Endothelial cell of umbilical vein (primary cell): Measurements from ENCODE around the gene NOP16. TPM values are rescaled to one million over a fixed set of nuclear protein-coding genes. Genes with fewer than 3 reads are reported as not detected.

Experiments used
- BruUV-seq: library from RNA; stranded (reverse); fragments of 400-500 nt; replicated peaks from 2 replicates; lab custom pipeline; 2021; lab: Mats Ljungman, UMichigan
- CTCF ChIA-PET: fragments of 300-600, 350-600 bp; sonication (Branson Sonifier 250); formaldehyde crosslinking; loops from one replicate; lab custom pipeline; 2021; ENCODE audit warnings: antibody characterized with exemption, inconsistent platforms; lab: Charles Lee
- POLR2A ChIA-PET: fragments of 300-600, 350-600 bp; sonication (Branson Sonifier 250); formaldehyde crosslinking; loops from one replicate; lab custom pipeline; 2021; ENCODE audit warnings: antibody characterized with exemption, inconsistent platforms; lab: Charles Lee
- DNase-seq: peaks from one replicate; pipeline ENCODE4 v3.0.0-alpha.2; 2011; ENCODE audit warnings: low read depth, low spot score
- FAIRE-seq: peaks from 2 replicates; lab custom pipeline; 2011; peaks lifted over from hg19 to GRCh38; lab: Jason Lieb, UNC
- H2AFZ ChIP-seq: 2 replicates; pipeline ENCODE4 v1.6.0; 2012; ENCODE audit warnings: low read depth, low read length, control low read depth, inconsistent platforms
- H3K27ac ChIP-seq: 2 replicates; pipeline ENCODE4 v1.5.1; 2011; ENCODE audit warnings: low read depth, mild to moderate bottlenecking, control low read depth, low read length, moderate library complexity; ENCODE audit not compliant: insufficient read depth
- H3K27me3 ChIP-seq, 2 experiments: 2 replicates each; pipeline versions ENCODE4 v1.6.0 to v1.6.1; 2011; ENCODE audit warnings: low read length in 2 of 2, mixed read lengths in 1 of 2; ENCODE audit not compliant: control insufficient read depth in 2 of 2, insufficient read depth in 2 of 2
- H3K36me3 ChIP-seq, 2 experiments: 2 replicates in 1 of 2; 3 replicates in 1 of 2; pipeline ENCODE4 v1.5.1; 2011; ENCODE audit warnings: low read length in 2 of 2, mild to moderate bottlenecking in 1 of 2, moderate library complexity in 1 of 2; ENCODE audit not compliant: control insufficient read depth in 2 of 2, insufficient read depth in 2 of 2; ENCODE audit errors: extremely low read depth in 1 of 2
- H3K4me1 ChIP-seq: 3 replicates; pipeline ENCODE4 v1.5.1; 2011; ENCODE audit warnings: mild to moderate bottlenecking, low read length; ENCODE audit not compliant: control insufficient read depth, insufficient read depth; ENCODE audit errors: extremely low read depth
- H3K4me2 ChIP-seq: 2 replicates; pipeline ENCODE4 v1.6.1; 2011; ENCODE audit warnings: low read length, control low read depth, mixed read lengths; ENCODE audit not compliant: insufficient read depth
- H3K4me3 ChIP-seq, 3 experiments: fragments of 200-600 bp in 1 of 3; sonication (generic), shearing (Covaris generic) in 1 of 3; replicated peaks in 1 of 3; 2 replicates each; pipeline ENCODE4 v1.5.1; 2011 to 2016; ENCODE audit warnings: control low read depth in 3 of 3, low read length in 3 of 3, mild to moderate bottlenecking in 2 of 3, inconsistent platforms in 1 of 3, low read depth in 1 of 3, moderate library complexity in 1 of 3; ENCODE audit not compliant: insufficient read depth in 1 of 3
- H3K79me2 ChIP-seq: 2 replicates; pipeline ENCODE4 v1.6.0; 2012; ENCODE audit warnings: low read length, inconsistent platforms; ENCODE audit not compliant: control insufficient read depth, insufficient read depth
- H3K9ac ChIP-seq: replicated peaks from 2 replicates; pipeline ENCODE3; 2011; ENCODE audit warnings: low read length, control low read depth; ENCODE audit not compliant: insufficient read depth; ENCODE audit errors: extremely low read depth
- H3K9me1 ChIP-seq: replicated peaks from 3 replicates; pipeline ENCODE4 v1.6.0; 2011; ENCODE audit warnings: mild to moderate bottlenecking, low read length; ENCODE audit not compliant: control insufficient read depth, insufficient read depth; ENCODE audit errors: extremely low read depth
- H3K9me3 ChIP-seq: replicated peaks from 2 replicates; pipeline ENCODE4 v1.5.1; 2012; ENCODE audit warnings: low read length, inconsistent platforms; ENCODE audit not compliant: control insufficient read depth, insufficient read depth
- H4K20me1 ChIP-seq: replicated peaks from 2 replicates; pipeline ENCODE3; 2011; ENCODE audit warnings: mild to moderate bottlenecking, low read length; ENCODE audit not compliant: control insufficient read depth, insufficient read depth; ENCODE audit errors: extremely low read depth
- EZH2 ChIP-seq: IDR thresholded peaks from 2 replicates; pipeline ENCODE4 v1.6.1; 2012; ENCODE audit warnings: borderline replicate concordance, low read depth, mild to moderate bottlenecking, moderate library complexity, low read length, inconsistent platforms; ENCODE audit not compliant: severe bottlenecking
- FOS ChIP-seq: IDR thresholded peaks from 2 replicates; pipeline ENCODE4 v1.6.1; 2011; ENCODE audit warnings: mild to moderate bottlenecking, low read length, moderate library complexity, borderline replicate concordance; ENCODE audit not compliant: insufficient read depth
- GATA2 ChIP-seq: IDR thresholded peaks from 2 replicates; pipeline ENCODE4 v1.7.0; 2011; ENCODE audit warnings: low read depth, mild to moderate bottlenecking, moderate library complexity, mixed read lengths, low read length; ENCODE audit not compliant: insufficient read length, insufficient read depth
- JUN ChIP-seq: IDR thresholded peaks from 2 replicates; pipeline ENCODE4 v1.6.1; 2011; ENCODE audit warnings: borderline replicate concordance, low read depth; ENCODE audit not compliant: insufficient read length, insufficient read depth
- MYC ChIP-seq: IDR thresholded peaks from one replicate; pipeline ENCODE4 v1.6.1; 2011; ENCODE audit warnings: mild to moderate bottlenecking, low read depth, low read length
- POLR2A ChIP-seq: IDR thresholded peaks from 2 replicates; pipeline ENCODE4 v1.6.1; 2012; ENCODE audit warnings: low read depth, mild to moderate bottlenecking, control low read depth, low read length
- POLR2AphosphoS5 ChIP-seq: IDR thresholded peaks from 2 replicates; pipeline ENCODE4 v1.6.1; 2012; ENCODE audit warnings: low read depth, mild to moderate bottlenecking, control low read depth, low read length, moderate library complexity; ENCODE audit not compliant: insufficient read depth
- dilution Hi-C: fragments of 300-500 bp; cut with MboI; formaldehyde crosslinking; loops from one replicate; pipeline ENCODE4 v1.15.0; 2019; ENCODE audit warnings: low sequenced_read_pairs; ENCODE audit not compliant: extremely low pct_ligation_motif_present
- intact Hi-C: fragments of 100-400 bp; cut with micrococcal nuclease; formaldehyde crosslinking; loops from one replicate; pipeline ENCODE4 v1.10.0; 2022
- polyA plus RNA-seq, 4 experiments: library from polyadenylated mRNA; depleted of rRNA in 3 of 4; stranded (reverse) in 3 of 4; unstranded in 1 of 4; fragments of >200 nt; gene quantifications; 2 replicates each; pipeline versions ENCODE4 v1.2.1 to v1.2.3, GENCODE V29; 2011 to 2012; ENCODE audit warnings: missing spikeins in 1 of 4
- total RNA-seq: library from RNA; stranded (reverse); gene quantifications from 2 replicates; pipeline ENCODE4 v1.2.3, GENCODE V29; 2021
- TF ChIP-seq, protein P1 (sequence below): IDR thresholded peaks from 2 replicates; pipeline ENCODE4 v1.6.1; 2011; ENCODE audit not compliant: insufficient read depth, insufficient read length
- TF ChIP-seq, protein P2 (sequence below), 2 donors: IDR thresholded peaks; 1 replicate in 1 of 2; 2 replicates in 1 of 2; pipeline ENCODE4 v1.5.1; 2011; ENCODE audit warnings: low read length in 2 of 2, mild to moderate bottlenecking in 2 of 2, moderate library complexity in 2 of 2, control low read depth in 1 of 2, inconsistent platforms in 1 of 2, low read depth in 1 of 2; ENCODE audit not compliant: insufficient read depth in 1 of 2; ENCODE audit errors: extremely low read depth in 1 of 2

The NOP16 gene
- total and polyA plus RNA-seq, 2 donors (not counting 3 experiments of a cell fraction or from before 2014, with no cell fraction given): 41.1 to 47.4 TPM

DNA sequence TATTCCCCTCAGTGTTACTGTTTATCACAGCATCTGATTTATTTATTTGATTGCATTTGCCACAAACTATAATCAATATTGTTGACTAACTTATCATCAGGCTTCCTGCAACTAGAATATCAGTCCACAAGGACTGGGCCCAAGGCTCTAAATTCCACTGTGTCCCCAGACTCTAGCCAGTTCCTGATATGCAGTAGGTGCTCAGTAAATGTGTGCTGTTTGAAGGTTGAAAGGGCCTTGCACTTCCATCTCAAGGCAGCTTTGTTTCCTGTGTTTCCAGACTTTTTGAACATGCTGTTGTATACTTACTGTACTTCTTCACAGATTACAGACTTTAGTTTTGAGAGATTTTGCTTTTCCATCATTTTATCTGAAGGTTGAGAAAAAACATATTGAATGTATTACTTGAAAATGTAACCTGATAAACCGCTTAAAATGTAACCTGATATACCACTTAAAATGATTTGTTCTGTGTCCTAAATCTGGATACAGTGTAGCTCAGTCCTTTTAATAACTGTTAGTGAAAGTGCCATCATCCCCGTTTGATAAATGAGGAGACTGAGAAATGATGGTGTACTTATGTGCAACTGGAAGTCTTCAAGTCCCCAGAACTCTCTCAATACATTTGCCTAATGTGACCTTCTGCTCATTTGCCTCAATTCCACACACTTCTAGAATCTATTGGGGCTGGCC lies 45.5 kb downstream of the NOP16 start:
- H3K9me3 ChIP-seq: no peaks in the 10 kb centered on the region
- no peak overlapping the region for H3K27ac ChIP-seq
- H2AFZ ChIP-seq: no peak overlapping the region
- intact Hi-C loops: no loop called here
- dilution Hi-C loops: no loop called here
- no peaks in the 10 kb centered on the region for H3K4me1 ChIP-seq
- no peak overlapping the region for H3K9ac ChIP-seq
- peaks cover 7 to 8% of the 10 kb centered on the region in 2 experiments for H3K36me3 ChIP-seq
- no peaks in the 10 kb centered on the region for H3K79me2 ChIP-seq
- BruUV-seq: no TSS peak
- no peaks in the 10 kb centered on the region for H3K9me1 ChIP-seq
- H3K27me3 ChIP-seq: no peaks in the 10 kb centered on the region
- H4K20me1 ChIP-seq: no peaks in the 10 kb centered on the region
- no peak overlapping the region for H3K4me3 ChIP-seq
- FAIRE-seq (no peak), DNase-seq (no peak)
- H3K4me2 ChIP-seq: no peak overlapping the region
- POLR2A ChIA-PET: no interaction called here
- no peak for TF ChIP-seq EZH2
- TF ChIP-seq, protein P1, sequence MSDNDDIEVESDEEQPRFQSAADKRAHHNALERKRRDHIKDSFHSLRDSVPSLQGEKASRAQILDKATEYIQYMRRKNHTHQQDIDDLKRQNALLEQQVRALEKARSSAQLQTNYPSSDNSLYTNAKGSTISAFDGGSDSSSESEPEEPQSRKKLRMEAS: no peak
- no peak for TF ChIP-seq JUN
- TF ChIP-seq GATA2: no peak
- no peak for TF ChIP-seq MYC
- TF ChIP-seq, protein P2, sequence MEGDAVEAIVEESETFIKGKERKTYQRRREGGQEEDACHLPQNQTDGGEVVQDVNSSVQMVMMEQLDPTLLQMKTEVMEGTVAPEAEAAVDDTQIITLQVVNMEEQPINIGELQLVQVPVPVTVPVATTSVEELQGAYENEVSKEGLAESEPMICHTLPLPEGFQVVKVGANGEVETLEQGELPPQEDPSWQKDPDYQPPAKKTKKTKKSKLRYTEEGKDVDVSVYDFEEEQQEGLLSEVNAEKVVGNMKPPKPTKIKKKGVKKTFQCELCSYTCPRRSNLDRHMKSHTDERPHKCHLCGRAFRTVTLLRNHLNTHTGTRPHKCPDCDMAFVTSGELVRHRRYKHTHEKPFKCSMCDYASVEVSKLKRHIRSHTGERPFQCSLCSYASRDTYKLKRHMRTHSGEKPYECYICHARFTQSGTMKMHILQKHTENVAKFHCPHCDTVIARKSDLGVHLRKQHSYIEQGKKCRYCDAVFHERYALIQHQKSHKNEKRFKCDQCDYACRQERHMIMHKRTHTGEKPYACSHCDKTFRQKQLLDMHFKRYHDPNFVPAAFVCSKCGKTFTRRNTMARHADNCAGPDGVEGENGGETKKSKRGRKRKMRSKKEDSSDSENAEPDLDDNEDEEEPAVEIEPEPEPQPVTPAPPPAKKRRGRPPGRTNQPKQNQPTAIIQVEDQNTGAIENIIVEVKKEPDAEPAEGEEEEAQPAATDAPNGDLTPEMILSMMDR (IDR thresholded peaks at IDR 0.05; ENCODE audit: extremely low read depth in 1 of 2, insufficient read depth in 1 of 2, low read depth in 1 of 2, low read length in 2 of 2): no peak
- no peak for TF ChIP-seq POLR2A
- no peak for TF ChIP-seq POLR2AphosphoS5
- TF ChIP-seq FOS: no peak
- CTCF ChIA-PET: no interaction called here
